ENCODE results near the gene TTLL11.

The TTLL11 gene

GRCh38 chr9:121825031-121825691 lies 267.9 kb downstream of the TTLL11 start:
- no peak for TF ChIP-seq CTCF (IDR thresholded peaks at IDR 0.05; ENCODE audit: extremely low read depth, missing control alignments)

GRCh38 chr9:121824651-121825030 lies 268.5 kb downstream of the TTLL11 start:
- no peak for DNase-seq (ENCODE audit: low spot score)
- TF ChIP-seq CTCF (IDR thresholded peaks at IDR 0.05; ENCODE audit: extremely low read depth, missing control alignments): no peak

More at GRCh38 chr9:121825031-121825691, 267.9 kb downstream of the TTLL11 start:
- no peak for DNase-seq (ENCODE audit: low spot score)

GRCh38 chr9:121823451-121824169 lies 269.5 kb downstream of the TTLL11 start:
- DNase-seq (ENCODE audit: low spot score): no peak
- TF ChIP-seq CTCF (IDR thresholded peaks at IDR 0.05; ENCODE audit: extremely low read depth, missing control alignments): no peak

GRCh38 chr9:121822093-121823085 lies 270.7 kb downstream of the TTLL11 start:
- no peak for TF ChIP-seq CTCF (IDR thresholded peaks at IDR 0.05; ENCODE audit: extremely low read depth, missing control alignments)
- DNase-seq (ENCODE audit: low spot score): no peak

- no peak for TF ChIP-seq CTCF (IDR thresholded peaks at IDR 0.05; ENCODE audit: extremely low read depth, missing control alignments)
- no peak for DNase-seq (ENCODE audit: low spot score)
Measured at GRCh38 chr9:121821326-121821725, 271.8 kb downstream of the TTLL11 start.

GRCh38 chr9:121820286-121821005 lies 272.7 kb downstream of the TTLL11 start:
- TF ChIP-seq CTCF (IDR thresholded peaks at IDR 0.05; ENCODE audit: extremely low read depth, missing control alignments): no peak
- no peak for DNase-seq (ENCODE audit: low spot score)
